Keratinocyte (primary cell): ENCODE results near the gene ZPBP.

Source experiments
- EZH2 ChIP-seq: IDR thresholded peaks from one replicate; pipeline ENCODE4 v1.6.1; 2012; ENCODE audit warnings: inconsistent platforms, mild to moderate bottlenecking, low read length, moderate library complexity
- TF ChIP-seq, protein P1 (sequence below), 3 experiments: IDR thresholded peaks in 1 of 3; conservative IDR thresholded peaks in 1 of 3; optimal IDR thresholded peaks in 1 of 3; 2 replicates in 2 of 3; 3 replicates in 1 of 3; pipeline versions ENCODE3 to v1.5.1; 2011; ENCODE audit warnings: low read length in 3 of 3, mild to moderate bottlenecking in 3 of 3, moderate library complexity in 2 of 3, control low read depth in 1 of 3, inconsistent platforms in 1 of 3; ENCODE audit not compliant: insufficient read depth in 2 of 3; ENCODE audit errors: extremely low read depth in 1 of 3

DNA sequence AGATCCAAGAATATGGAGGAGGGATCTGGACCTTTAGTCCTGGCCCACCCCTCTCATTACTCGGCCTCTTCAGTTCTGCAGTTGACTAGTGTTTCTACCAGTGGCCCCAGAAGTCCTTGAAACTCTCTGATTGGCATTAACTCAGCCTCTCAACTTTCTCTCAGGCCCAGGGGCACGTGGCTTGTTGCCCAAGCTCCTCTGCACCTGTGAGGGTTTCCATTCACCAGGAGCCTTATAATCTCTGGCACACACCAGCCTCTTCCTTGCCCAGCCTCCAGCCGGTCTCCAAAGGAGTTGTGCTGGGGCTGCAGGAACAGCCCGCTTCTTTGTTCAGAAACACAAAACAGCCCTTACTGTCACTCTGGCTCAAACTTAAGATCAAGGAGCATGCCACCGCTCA, 47.6 kb upstream of the ZPBP start:
- TF ChIP-seq, protein P1, sequence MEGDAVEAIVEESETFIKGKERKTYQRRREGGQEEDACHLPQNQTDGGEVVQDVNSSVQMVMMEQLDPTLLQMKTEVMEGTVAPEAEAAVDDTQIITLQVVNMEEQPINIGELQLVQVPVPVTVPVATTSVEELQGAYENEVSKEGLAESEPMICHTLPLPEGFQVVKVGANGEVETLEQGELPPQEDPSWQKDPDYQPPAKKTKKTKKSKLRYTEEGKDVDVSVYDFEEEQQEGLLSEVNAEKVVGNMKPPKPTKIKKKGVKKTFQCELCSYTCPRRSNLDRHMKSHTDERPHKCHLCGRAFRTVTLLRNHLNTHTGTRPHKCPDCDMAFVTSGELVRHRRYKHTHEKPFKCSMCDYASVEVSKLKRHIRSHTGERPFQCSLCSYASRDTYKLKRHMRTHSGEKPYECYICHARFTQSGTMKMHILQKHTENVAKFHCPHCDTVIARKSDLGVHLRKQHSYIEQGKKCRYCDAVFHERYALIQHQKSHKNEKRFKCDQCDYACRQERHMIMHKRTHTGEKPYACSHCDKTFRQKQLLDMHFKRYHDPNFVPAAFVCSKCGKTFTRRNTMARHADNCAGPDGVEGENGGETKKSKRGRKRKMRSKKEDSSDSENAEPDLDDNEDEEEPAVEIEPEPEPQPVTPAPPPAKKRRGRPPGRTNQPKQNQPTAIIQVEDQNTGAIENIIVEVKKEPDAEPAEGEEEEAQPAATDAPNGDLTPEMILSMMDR (optimal IDR thresholded peaks at IDR 0.05 in 1 of 3, IDR thresholded peaks at IDR 0.05 in 1 of 3, conservative IDR thresholded peaks at IDR 0.05 in 1 of 3; ENCODE audit: extremely low read depth in 1 of 3, insufficient read depth in 2 of 3, low read length in 3 of 3) = no peak
- no peak for TF ChIP-seq EZH2
